Skin of body (tissue), 2 donors: ENCODE results near the gene LRRC45. TPM values are rescaled to one million over a fixed set of nuclear protein-coding genes. Genes with fewer than 3 reads are reported as not detected.

ENCODE experiments used
- DNase-seq: peaks from one replicate; lab custom pipeline; 2025; lab: John Stamatoyannopoulos, UW
- total RNA-seq: library from RNA; depleted of rRNA; stranded (reverse); fragments of >200 nt; gene quantifications from one replicate; pipeline ENCODE4 v1.2.3, GENCODE V29; 2014

Gene LRRC45
- total RNA-seq, 1 donor from 2014 or later, result 8.6 TPM

DNA sequence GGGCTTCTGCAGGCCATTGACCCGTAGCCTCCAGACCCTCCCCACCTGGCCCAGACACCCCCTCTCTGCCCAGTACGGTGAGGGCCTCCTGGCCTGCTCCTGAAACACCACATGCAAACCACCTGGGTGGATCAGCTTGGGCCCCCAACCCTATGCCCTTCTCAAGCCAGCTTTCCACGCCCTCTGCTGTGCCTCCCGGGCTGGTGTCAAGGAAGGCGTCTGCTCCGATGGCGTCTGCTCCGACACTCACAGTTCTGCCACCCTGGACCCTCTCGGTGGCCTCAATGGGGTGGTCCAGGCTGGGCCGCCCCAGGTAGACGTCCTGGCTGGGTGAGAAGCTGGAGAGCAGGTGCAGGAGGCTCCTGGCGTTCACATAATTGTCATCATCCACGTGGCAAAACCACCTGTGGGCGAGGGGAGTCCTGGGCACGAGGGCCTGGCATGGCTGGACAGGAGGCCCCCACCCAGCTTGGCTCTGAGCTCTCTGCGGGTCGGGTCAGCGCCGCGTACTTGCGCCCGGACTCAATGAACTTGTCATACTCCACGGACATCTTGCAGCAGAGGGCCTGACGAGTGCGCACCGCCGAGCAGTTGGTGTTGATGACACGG lies 27.2 kb downstream of the LRRC45 start:
- no peak for DNase-seq

DNA sequence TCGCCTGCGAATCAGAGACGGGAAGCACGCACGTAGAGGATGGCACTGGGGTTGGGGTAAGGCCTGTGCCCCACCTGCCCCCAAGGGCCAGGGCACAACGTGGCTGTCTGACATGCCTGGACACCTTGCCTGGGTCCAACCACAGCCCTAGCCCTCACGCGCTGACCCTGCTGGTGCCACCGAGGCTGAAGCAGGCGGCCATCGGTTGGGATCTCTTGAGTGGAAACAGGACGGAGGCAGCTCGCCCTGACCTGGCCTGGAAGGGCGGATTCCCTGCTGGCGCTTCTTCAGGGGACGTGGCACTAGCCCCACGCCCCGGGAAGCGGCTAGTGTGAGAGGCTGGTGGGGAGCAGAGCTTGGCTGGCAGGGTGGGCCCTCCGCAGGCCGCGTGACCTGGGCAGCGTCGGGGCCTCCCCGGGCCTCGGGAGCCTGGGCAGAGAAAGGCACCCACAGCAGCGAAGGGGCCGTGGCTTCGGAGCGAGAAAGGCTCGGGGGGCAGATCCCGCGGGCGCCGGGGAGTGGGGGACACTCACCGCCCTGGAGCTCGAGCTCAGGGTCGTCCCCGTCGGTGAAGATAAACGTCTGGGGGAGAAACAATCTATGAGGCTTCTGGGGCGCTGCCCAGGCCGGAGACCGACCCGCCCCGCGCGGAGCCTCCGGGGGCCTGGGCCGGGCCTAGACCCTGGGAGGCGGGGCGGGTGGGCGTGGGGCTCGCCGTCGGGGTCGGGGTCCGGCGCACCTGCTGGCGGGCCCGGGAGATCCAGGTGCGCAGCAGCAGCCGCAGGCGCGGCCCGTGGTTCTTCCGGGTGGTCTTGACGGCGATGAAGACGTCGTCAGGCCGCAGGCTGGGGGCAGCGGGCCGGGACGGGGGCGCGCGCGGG lies 27.9 kb downstream of the LRRC45 start:
- no peak for DNase-seq

- DNase-seq, result no peak
Measured at GRCh38 chr17:82051776-82052637, 28.9 kb downstream of the LRRC45 start, which contains the start of the genes GPS1 and RFNG. GPS1 (plus strand) TSS chr17:82051898; CDS start chr17:82051932, 34 bp downstream. RFNG (minus strand) TSS chr17:82051811; CDS start chr17:82051766, 45 bp downstream.

GRCh38 chr17:82052638-82053059 lies 29.5 kb downstream of the LRRC45 start:
- DNase-seq, result no peak

DNA sequence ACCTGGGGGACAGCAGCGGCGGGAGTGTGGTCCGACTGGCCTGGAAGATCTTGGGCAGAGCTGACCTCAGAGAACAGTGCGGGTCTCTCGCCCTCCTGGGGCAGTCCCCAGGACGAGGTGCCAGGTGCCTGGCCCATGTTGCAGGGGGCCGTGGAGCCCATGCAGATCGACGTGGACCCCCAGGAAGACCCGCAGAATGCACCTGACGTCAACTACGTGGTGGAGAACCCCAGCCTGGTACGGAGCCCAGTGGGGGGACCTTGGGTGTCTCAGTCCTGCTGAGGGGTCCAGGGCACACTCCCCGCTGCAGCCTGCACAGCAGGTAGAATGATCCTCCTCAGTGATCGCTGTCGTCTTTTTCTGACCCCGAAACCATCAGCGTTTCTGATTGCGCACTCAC lies 30.0 kb downstream of the LRRC45 start:
- no peak for DNase-seq

GRCh38 chr17:82053556-82054263 lies 30.6 kb downstream of the LRRC45 start:
- no peak for DNase-seq

DNA sequence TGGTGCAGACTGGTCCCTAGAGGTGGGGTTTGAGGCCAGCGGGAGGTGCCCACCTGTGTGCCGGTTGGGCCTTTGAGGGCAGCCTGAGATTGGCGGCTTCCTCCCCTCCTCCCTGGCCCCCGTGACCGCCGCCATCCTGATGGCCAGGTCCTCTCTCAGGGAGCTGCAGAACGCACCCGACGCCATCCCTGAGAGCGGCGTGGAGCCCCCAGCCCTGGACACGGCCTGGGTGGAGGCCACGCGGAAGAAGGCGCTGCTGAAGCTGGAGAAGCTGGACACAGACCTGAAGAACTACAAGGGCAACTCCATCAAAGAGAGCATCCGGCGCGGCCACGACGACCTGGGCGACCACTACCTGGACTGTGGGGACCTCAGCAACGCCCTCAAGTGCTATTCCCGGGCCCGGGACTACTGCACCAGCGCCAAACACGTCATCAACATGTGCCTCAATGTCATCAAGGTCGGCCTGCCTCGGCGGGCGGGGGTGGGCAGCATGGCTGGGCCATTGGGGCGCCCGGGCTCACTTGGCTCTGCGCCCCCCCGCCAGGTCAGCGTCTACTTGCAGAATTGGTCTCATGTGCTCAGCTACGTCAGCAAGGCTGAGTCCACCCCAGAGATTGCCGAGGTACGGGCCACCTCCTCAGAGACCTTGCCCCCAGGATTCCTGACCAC lies 31.4 kb downstream of the LRRC45 start:
- no peak for DNase-seq

DNA sequence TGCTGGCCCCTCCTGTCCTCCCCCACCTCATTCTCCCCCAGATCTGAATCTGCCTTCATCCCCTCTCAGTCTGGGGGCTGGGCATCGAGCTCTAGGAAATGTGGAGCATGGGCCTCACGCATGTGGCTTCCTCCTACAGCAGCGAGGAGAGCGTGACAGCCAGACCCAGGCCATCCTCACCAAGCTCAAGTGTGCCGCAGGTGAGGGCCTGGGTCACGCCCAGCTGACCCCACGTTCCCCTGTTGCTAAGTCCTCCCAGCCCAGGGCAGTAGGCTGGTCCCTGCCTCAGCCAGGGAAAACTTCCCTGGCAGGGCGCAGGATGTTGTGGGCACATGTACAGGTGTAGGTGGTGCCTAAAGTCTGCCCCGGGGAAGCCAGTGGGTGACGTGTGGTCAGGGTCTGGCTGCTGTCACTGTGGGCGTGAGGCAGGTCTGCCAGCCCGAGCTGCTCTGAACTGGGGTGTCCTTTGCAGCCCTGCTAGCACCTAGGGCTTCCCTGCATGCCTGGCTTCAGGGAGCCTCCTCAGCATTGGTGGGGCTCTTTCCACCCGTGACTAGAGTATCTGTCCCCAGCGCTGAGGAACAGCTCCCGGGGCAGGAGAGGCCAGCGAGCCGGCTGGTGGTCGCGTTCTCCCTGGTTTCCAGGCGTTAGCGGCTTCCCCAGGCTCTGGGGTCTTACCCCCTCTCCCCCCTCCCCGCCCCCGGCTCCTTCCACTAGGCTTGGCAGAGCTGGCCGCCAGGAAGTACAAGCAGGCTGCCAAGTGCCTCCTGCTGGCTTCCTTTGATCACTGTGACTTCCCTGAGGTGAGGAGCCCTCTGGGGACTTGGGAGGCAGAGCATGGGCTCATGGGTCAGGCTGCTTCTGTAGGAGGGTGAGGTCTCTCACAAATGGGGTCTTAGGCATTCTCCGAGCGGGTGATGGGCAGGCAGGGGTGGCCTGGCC lies 32.2 kb downstream of the LRRC45 start:
- DNase-seq, result no peak

DNA sequence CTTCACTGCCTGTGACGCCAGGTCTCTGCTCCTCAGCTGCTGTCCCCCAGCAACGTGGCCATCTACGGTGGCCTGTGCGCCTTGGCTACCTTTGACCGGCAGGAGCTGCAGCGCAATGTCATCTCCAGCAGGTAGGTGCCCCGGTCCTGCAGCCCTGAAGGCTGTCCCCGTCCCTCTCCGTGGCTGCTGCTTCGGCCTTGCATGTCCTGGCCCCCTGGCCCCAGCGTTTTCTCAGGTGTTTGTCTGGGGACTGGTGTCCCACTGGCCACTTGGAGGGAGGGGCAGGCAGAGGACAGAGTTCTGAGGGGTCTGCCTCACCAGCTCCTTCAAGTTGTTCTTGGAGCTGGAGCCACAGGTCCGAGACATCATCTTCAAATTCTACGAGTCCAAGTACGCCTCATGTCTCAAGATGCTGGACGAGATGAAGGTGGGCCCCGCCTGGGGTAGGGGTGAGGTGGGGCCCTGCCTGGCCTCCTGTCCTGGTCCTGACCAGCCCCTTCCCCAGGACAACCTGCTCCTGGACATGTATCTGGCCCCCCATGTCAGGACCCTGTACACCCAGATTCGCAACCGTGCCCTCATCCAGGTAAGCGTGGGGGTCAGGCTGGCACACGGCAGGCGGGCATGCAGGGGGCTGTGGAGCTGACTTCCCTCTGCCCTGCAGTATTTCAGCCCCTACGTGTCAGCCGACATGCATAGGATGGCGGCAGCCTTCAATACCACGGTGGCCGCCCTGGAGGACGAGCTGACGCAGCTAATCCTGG lies 33.0 kb downstream of the LRRC45 start:
- DNase-seq, result no peak

DNA sequence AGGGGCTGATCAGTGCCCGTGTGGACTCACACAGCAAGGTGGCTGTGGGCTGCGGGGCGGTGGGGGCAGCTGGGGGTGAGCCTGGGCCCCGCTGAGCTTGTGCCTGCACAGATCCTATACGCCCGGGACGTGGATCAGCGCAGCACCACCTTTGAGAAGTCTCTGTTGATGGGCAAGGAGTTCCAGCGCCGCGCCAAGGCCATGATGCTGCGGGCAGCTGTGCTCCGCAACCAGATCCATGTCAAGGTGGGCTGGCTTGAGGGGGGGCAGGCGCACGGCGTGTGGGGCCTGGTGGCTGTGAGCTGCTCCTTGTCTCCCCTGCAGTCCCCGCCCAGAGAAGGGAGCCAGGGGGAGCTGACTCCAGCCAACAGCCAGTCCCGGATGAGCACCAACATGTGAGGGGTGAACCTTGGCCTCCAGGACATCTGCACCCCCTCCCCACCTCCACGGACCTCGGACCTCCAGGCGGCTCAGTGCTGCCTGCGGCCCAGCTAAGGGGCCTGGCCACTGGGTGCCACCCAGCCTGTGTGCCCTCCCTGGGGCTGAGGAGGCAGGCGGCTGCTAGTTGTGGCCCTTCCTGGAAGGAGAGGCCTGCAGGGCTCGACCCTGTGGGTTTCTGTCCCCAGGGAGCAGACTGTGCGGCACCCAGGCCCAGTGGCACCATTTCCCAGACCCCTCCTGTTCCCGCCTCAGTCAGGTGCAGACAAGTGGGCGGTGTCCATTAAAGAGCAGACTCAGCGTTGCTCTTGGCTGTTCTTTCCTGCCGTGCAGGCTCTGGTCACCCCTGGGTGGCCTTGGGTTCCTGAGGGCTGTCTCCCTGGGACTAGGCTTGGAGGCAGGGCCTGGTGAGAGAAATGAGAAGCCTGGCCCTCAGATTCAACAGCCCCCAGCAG lies 33.9 kb downstream of the LRRC45 start:
- DNase-seq, result no peak

- DNase-seq, result no peak
Measured at GRCh38 chr17:82058230-82058854, 35.2 kb downstream of the LRRC45 start.

DNA sequence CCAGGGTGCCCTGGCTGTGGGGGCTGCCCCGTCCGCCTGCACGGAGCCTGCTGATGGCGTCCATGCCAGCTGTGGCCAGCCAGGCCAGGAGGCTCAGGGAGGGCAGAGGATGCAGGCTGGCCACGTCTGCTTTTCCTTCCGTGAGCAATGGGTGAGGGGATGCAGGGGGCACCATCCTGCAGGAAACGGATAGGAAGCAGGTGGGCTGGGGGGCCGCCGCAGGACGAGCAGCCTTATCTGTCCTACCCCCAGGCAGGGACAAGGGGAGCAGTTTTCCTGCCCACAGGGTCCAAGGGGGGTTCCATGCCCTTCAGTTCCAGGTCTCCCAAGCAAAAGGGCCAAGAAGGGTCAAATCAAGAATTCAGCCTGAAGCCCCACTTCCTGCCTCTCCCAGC lies 35.7 kb downstream of the LRRC45 start:
- DNase-seq, result no peak

GRCh38 chr17:82059272-82060000 lies 36.3 kb downstream of the LRRC45 start:
- no peak for DNase-seq

DNA sequence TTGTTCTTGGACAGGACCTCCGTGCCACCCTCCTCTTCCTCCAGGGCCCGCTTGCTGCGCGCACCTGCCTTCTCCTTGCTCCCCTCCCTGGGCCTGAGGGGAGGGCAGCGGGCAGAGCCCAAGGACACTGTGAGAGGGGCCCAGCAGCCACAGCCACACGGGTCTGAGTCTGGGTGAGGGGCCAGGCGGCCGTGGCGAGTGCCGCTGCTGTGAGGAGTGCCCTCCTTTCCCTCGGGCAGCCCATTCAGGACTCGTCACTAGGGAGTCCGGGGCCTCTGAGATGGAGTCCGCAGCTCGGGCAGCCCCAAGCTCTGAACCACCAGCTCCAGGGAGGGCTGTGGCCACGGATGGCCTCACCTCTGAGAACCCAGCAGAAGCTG lies 36.9 kb downstream of the LRRC45 start:
- no peak for DNase-seq

DNA sequence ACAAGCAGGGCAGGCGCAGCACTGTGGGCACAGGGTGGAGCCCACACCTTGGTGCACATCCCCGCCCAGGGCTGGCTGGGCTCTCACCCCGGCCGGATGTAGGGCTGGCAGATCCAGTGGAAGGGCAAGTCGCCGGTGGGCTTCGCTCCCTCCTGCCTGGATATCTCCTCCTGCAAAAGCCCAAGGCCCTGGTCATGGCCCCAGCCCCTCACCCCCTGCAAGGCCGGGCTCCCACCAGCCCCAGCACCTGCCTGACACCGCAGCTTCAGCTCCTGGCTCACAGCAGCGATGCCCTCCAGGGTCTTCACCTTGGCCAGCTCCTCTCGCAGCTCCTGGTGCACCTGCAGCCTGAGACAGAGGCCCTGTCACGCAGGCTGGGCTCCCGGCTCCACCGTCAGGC lies 37.5 kb downstream of the LRRC45 start:
- no peak for DNase-seq
